ENCODE results near the gene SLC26A5. TPM values are rescaled to one million over a fixed set of nuclear protein-coding genes. Genes with fewer than 3 reads are reported as not detected.

SLC26A5 gene
- total RNA-seq, 1 donor from 2014 or later = not detected

- H3K79me2 ChIP-seq (ENCODE audit: low read depth) = no peaks in the 10 kb centered on the region
- H3F3A ChIP-seq (ENCODE audit: low read depth) = no peaks in the 10 kb centered on the region
- Mint-ChIP-seq H3K36me3 (no peaks in the 10 kb centered on the region), H3K9me3 (no peaks in the 10 kb centered on the region), H3K27ac (no peak overlapping the region), H3K4me3 (no peak overlapping the region), H3K27me3 (ENCODE audit: insufficient read depth, low read depth) (no peaks in the 10 kb centered on the region), H3K4me1 (no peaks in the 10 kb centered on the region)
- no peak overlapping the region for H3K9ac ChIP-seq
- H3K27me3 ChIP-seq = no peaks in the 10 kb centered on the region
- no peak for TF ChIP-seq EZH2 (IDR thresholded peaks at IDR 0.05)
- no peak for TF ChIP-seq EZH2phosphoT487 (IDR thresholded peaks at IDR 0.05)
- no peak for TF ChIP-seq CTCF (IDR thresholded peaks at IDR 0.05)
- no peaks in the 10 kb centered on the region for H4K20me1 ChIP-seq (ENCODE audit: low read depth)
- no peak overlapping the region for H3K4me3 ChIP-seq
- no peaks in the 10 kb centered on the region for H3K4me1 ChIP-seq
- no peak overlapping the region for H3K27ac ChIP-seq
- H3K4me2 ChIP-seq = no peak overlapping the region
- no peaks in the 10 kb centered on the region for H3K36me3 ChIP-seq
- DNase-seq (ENCODE audit: low spot score) = no peak
- H2AFZ ChIP-seq (replicated peaks) = no peak overlapping the region
- H3K9me3 ChIP-seq (ENCODE audit: low read depth) = no peaks in the 10 kb centered on the region
These were observed 20.8 kb downstream of the SLC26A5 start for GRCh38 chr7:103425177-103425576.

DNA sequence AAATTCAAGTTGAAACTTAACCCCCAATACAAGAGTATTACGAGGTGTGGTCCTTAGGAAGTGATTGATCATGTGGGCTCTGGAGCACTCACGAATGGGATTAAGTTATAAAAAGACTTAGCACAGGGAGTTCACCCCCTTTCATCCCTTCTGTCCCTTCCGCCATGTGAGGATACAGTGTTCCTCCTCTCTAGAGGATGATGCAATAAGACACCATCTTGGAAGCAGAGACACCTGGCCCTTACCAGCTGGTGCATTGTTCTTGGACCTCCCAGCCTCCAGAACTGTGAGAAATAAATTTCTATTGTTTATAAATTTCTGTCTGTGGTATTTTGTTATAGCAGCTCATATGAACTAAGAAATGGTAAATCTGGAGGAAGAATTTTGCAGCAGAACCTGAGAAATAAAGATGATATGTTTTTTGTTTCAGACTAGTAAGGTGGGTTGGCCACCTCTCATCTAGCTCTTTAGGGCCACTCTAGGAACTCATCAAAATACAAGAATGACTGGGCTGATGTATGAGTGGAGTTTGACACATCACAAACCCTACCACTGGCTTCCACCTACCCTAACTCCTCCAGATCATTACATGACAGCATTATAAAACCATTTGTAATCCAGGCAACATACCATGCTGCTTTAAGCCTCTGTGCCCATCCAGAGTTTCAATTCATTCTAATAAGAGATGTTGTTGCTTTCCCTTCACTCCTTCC lies 22.4 kb downstream of the SLC26A5 start:
- no peak for TF ChIP-seq EZH2phosphoT487 (IDR thresholded peaks at IDR 0.05)
- no peak for TF ChIP-seq EZH2 (IDR thresholded peaks at IDR 0.05)
- TF ChIP-seq CTCF (IDR thresholded peaks at IDR 0.05) = no peak
- no peaks in the 10 kb centered on the region for H3K9me3 ChIP-seq (ENCODE audit: low read depth)
- H3K4me1 Mint-ChIP-seq = no peaks in the 10 kb centered on the region
- no peak overlapping the region for H3K4me3 Mint-ChIP-seq
- no peaks in the 10 kb centered on the region for H3K79me2 ChIP-seq (ENCODE audit: low read depth)
- H3K9me3 Mint-ChIP-seq = no peaks in the 10 kb centered on the region
- no peak overlapping the region for H3K27ac Mint-ChIP-seq
- no peaks in the 10 kb centered on the region for H3K27me3 ChIP-seq
- H3K4me2 ChIP-seq = no peak overlapping the region
- H3K9ac ChIP-seq = no peak overlapping the region
- no peaks in the 10 kb centered on the region for H3K4me1 ChIP-seq
- H3K27me3 Mint-ChIP-seq (ENCODE audit: insufficient read depth, low read depth) = peaks cover 2% of the 10 kb centered on the region
- no peaks in the 10 kb centered on the region for H3K36me3 Mint-ChIP-seq
- no peaks in the 10 kb centered on the region for H3F3A ChIP-seq (ENCODE audit: low read depth)
- no peak for DNase-seq (ENCODE audit: low spot score)
- H3K27ac ChIP-seq = no peak overlapping the region
- no peak overlapping the region for H2AFZ ChIP-seq (replicated peaks)
- H3K36me3 ChIP-seq = no peaks in the 10 kb centered on the region
- H4K20me1 ChIP-seq (ENCODE audit: low read depth) = no peaks in the 10 kb centered on the region
- no peak overlapping the region for H3K4me3 ChIP-seq

DNA sequence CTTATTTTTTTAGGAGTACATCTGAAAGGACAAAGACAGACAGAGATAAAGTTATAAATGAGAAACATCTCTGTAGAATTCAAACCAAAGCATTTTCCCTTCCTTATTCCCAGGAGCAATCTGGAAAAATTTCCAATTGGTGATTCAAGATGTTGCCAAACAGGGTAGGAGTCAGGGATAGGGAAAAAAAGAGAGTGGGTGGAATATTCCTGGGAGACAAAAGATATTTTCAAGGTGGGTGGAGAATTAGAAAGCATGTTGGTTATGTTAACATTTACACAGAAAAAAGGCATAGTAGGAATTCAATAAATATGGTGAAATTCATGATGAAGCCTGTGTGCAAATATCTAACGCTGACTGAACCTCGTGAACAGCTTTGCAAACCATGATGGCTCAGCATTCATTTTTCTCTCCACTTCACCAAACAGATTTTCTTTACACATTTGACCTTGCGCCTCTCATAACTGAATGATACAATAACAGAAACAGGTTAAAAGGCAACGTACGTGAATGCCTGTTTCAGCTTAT lies 25.1 kb downstream of the SLC26A5 start:
- H3K4me2 ChIP-seq = no peak overlapping the region
- H3K27me3 Mint-ChIP-seq (ENCODE audit: insufficient read depth, low read depth) = peaks cover 2% of the 10 kb centered on the region

More for the DNA sequence above, 25.1 kb downstream of the SLC26A5 start:
- H3K9me3 ChIP-seq (ENCODE audit: low read depth) = no peaks in the 10 kb centered on the region
- no peaks in the 10 kb centered on the region for H3K79me2 ChIP-seq (ENCODE audit: low read depth)
- Mint-ChIP-seq H3K4me3 (no peak overlapping the region), H3K9me3 (no peaks in the 10 kb centered on the region), H3K4me1 (no peaks in the 10 kb centered on the region), H3K36me3 (no peaks in the 10 kb centered on the region), H3K27ac (no peak overlapping the region)
- H3K27me3 ChIP-seq = no peaks in the 10 kb centered on the region
- H3K4me3 ChIP-seq = no peak overlapping the region
- TF ChIP-seq EZH2phosphoT487 (IDR thresholded peaks at IDR 0.05) = no peak
- no peak for TF ChIP-seq CTCF (IDR thresholded peaks at IDR 0.05)
- no peak for TF ChIP-seq EZH2 (IDR thresholded peaks at IDR 0.05)
- no peaks in the 10 kb centered on the region for H3K4me1 ChIP-seq
- no peaks in the 10 kb centered on the region for H4K20me1 ChIP-seq (ENCODE audit: low read depth)
- H3K36me3 ChIP-seq = no peaks in the 10 kb centered on the region
- no peak overlapping the region for H3K27ac ChIP-seq
- H3F3A ChIP-seq (ENCODE audit: low read depth) = no peaks in the 10 kb centered on the region
- no peak for DNase-seq (ENCODE audit: low spot score)
- H2AFZ ChIP-seq (replicated peaks) = no peak overlapping the region
- no peak overlapping the region for H3K9ac ChIP-seq

All from neural progenitor cell (in vitro differentiated cells).